K562 (cell line): Measurements from ENCODE around the gene ALKBH3. TPM values are rescaled to one million over a fixed set of nuclear protein-coding genes. Genes with fewer than 3 reads are reported as not detected.

Source experiments
- ATAC-seq: fragments of 200-7000 bp; cut with Tn5 transposase; 3 replicates; pipeline ENCODE4 v1.9.1; 2020; ENCODE audit warnings: moderate library complexity
- BruUV-seq: library from RNA; stranded (reverse); fragments of 400-500 nt; replicated peaks from 2 replicates; lab custom pipeline; 2021; lab: Mats Ljungman, UMichigan
- CTCF ChIA-PET: fragments of 300-600 bp; formaldehyde crosslinking; extraction: SDS; loops from one replicate; lab custom pipeline; 2021; ENCODE audit warnings: low intra/inter-chr PET ratio; lab: Yijun Ruan, JAX
- POLR2A ChIA-PET: fragments of 300-600, 350-650 bp; sonication (Branson Sonifier 250); formaldehyde crosslinking; extraction: SDS; loops from one replicate; lab custom pipeline; 2021; ENCODE audit warnings: antibody characterized with exemption, inconsistent platforms; lab: Yijun Ruan, JAX
- DNase-seq, 4 experiments: peaks; one replicate each; pipeline versions ENCODE4 v3.0.0 to v3.0.0-alpha.2; 2011 to 2018; ENCODE audit warnings: low spot score in 3 of 4, mixed read lengths in 3 of 4; ENCODE audit errors: extremely low read depth in 1 of 4
- FAIRE-seq: peaks from 2 replicates; lab custom pipeline; 2011; peaks lifted over from hg19 to GRCh38; lab: Jason Lieb, UNC
- H2AFZ ChIP-seq: 2 replicates; pipeline ENCODE4 v1.6.0; 2011; ENCODE audit warnings: low read depth, low read length, control low read depth, inconsistent platforms
- H3K27ac ChIP-seq: fragments of 200-600 bp; 3 replicates; pipeline ENCODE4 v1.8.0; 2011; ENCODE audit warnings: low read depth, mild to moderate bottlenecking, control low read depth, inconsistent platforms, low read length, moderate library complexity, mixed read lengths; ENCODE audit errors: extremely low read depth
- H3K27me3 ChIP-seq, 2 experiments: fragments of 300-600 bp in 1 of 2; 2 replicates in 1 of 2; 3 replicates in 1 of 2; pipeline versions ENCODE4 v1.6.0 to v1.8.0; 2011; ENCODE audit warnings: inconsistent platforms in 2 of 2, low read length in 2 of 2, mild to moderate bottlenecking in 1 of 2, mixed read lengths in 1 of 2, moderate library complexity in 1 of 2; ENCODE audit not compliant: control insufficient read depth in 2 of 2, insufficient read depth in 2 of 2
- H3K36me3 ChIP-seq: fragments of 300-600 bp; 3 replicates; pipeline ENCODE4 v1.8.0; 2011; ENCODE audit warnings: mild to moderate bottlenecking, low read length, inconsistent platforms; ENCODE audit not compliant: control insufficient read depth, insufficient read depth
- H3K4me1 ChIP-seq, 2 experiments: fragments of 200-600 bp in 1 of 2; replicated peaks in 1 of 2; 2 replicates in 1 of 2; 3 replicates in 1 of 2; pipeline versions ENCODE4 v1.5.1 to v1.8.0; 2011; ENCODE audit warnings: inconsistent platforms in 2 of 2, low read length in 2 of 2, mild to moderate bottlenecking in 1 of 2, mixed read lengths in 1 of 2, moderate library complexity in 1 of 2; ENCODE audit not compliant: control insufficient read depth in 2 of 2, insufficient read depth in 2 of 2
- H3K4me2 ChIP-seq: 2 replicates; pipeline ENCODE4 v1.6.1; 2011; ENCODE audit warnings: low read length, control low read depth, inconsistent platforms, mixed read lengths; ENCODE audit not compliant: insufficient read depth
- H3K4me3 ChIP-seq: fragments of 200-600 bp; sonication (generic), shearing (Covaris generic); 2 replicates; pipeline ENCODE4 v1.5.1; 2016; ENCODE audit warnings: control low read depth, inconsistent platforms
- H3K79me2 ChIP-seq: fragments of 200-600 bp; 3 replicates; pipeline ENCODE4 v1.8.0; 2011; ENCODE audit warnings: low read length, inconsistent platforms; ENCODE audit not compliant: control insufficient read depth, insufficient read depth
- H3K9ac ChIP-seq, 2 experiments: 2 replicates each; pipeline versions ENCODE4 v1.6.0 to v1.6.1; 2011; ENCODE audit warnings: low read depth in 2 of 2, low read length in 2 of 2, control low read depth in 1 of 2, inconsistent platforms in 1 of 2, mild to moderate bottlenecking in 1 of 2, mixed read lengths in 1 of 2; ENCODE audit not compliant: insufficient read depth in 1 of 2
- H3K9me1 ChIP-seq: one replicate; pipeline ENCODE4 v1.6.0; 2011; ENCODE audit warnings: inconsistent platforms, mild to moderate bottlenecking, low read length, moderate library complexity; ENCODE audit not compliant: control insufficient read depth, insufficient read depth
- H3K9me3 ChIP-seq: replicated peaks from 2 replicates; pipeline ENCODE4 v1.5.1; 2011; ENCODE audit warnings: low read depth, low read length, inconsistent platforms; ENCODE audit not compliant: control insufficient read depth, insufficient read depth
- H4K20me1 ChIP-seq: replicated peaks from 2 replicates; pipeline ENCODE4 v1.6.1; 2011; ENCODE audit warnings: low read length, inconsistent platforms, mixed read lengths; ENCODE audit not compliant: control insufficient read depth, insufficient read depth
- ATF3 ChIP-seq, 2 experiments: fragments of 450-650 bp in 1 of 2; sonication (generic) in 1 of 2; formaldehyde crosslinking in 1 of 2; IDR thresholded peaks in 1 of 2; conservative IDR thresholded peaks in 1 of 2; 2 replicates each; pipeline versions ENCODE4 v1.6.1 to v1.8.1; 2016 to 2023; ENCODE audit warnings: mild to moderate bottlenecking in 2 of 2, moderate library complexity in 2 of 2, inconsistent platforms in 1 of 2, missing genetic modification reagents in 1 of 2
- EZH2 ChIP-seq: IDR thresholded peaks from 2 replicates; pipeline ENCODE4 v1.6.1; 2012; ENCODE audit warnings: low read depth, mild to moderate bottlenecking, inconsistent platforms, low read length, borderline replicate concordance
- JUND ChIP-seq, 2 experiments: IDR thresholded peaks; 2 replicates in 1 of 2; 3 replicates in 1 of 2; pipeline ENCODE4 v1.6.1; 2011; ENCODE audit warnings: borderline replicate concordance in 2 of 2, low read depth in 2 of 2, low read length in 2 of 2, improper control_type of control experiment in 1 of 2, missing biosample characterization in 1 of 2, missing genetic modification characterization in 1 of 2, missing genetic modification reagents in 1 of 2
- MTF1 ChIP-seq: fragments of 250-450 bp; sonication (Bioruptor Pico); IDR thresholded peaks from 2 replicates; pipeline ENCODE4 v1.9.0; 2021; ENCODE audit warnings: moderate library complexity, mild to moderate bottlenecking, inconsistent platforms, borderline replicate concordance
- ZBTB40 ChIP-seq, 2 experiments: fragments of 450-650 bp in 1 of 2; sonication (generic) in 1 of 2; formaldehyde crosslinking in 1 of 2; IDR thresholded peaks; 2 replicates each; pipeline versions ENCODE4 v1.7.1 to v1.9.0; 2016 to 2022; ENCODE audit warnings: inconsistent platforms in 1 of 2, mild to moderate bottlenecking in 1 of 2, missing genetic modification reagents in 1 of 2
- ZNF184 ChIP-seq: sonication (generic); formaldehyde crosslinking; IDR thresholded peaks from 2 replicates; pipeline ENCODE4 v1.5.0; 2020; ENCODE audit warnings: missing genetic modification reagents
- ZNF354B ChIP-seq: fragments of 250-450 bp; sonication (Bioruptor Pico); IDR thresholded peaks from 2 replicates; pipeline ENCODE4 v1.4.0; 2020
- WGBS: fragments of 100-300 bp; shearing (Covaris generic); methylation state at CpG from one replicate; pipeline ENCODE4 v1.1.6; 2016; ENCODE audit warnings: low coverage, mixed read lengths; ENCODE audit not compliant: insufficient coverage; ENCODE audit errors: missing lambda C conversion rate; 5-methylcytosine and 5-hydroxymethylcytosine counted together
- in situ Hi-C: fragments of 300-500 bp; cut with MboI; formaldehyde crosslinking; loops from 4 replicates; pipeline ENCODE4 v1.15.0; 2018; ENCODE audit warnings: inconsistent platforms, mixed read lengths
- intact Hi-C: fragments of 100-400 bp; cut with micrococcal nuclease; formaldehyde crosslinking; loops from 2 replicates; pipeline ENCODE4 v1.14.2; 2022
- polyA plus RNA-seq, 8 experiments: library from polyadenylated mRNA; depleted of rRNA in 4 of 8; stranded (reverse) in 5 of 8; unstranded in 3 of 8; fragments of >200 nt; fragmentation: Nextera tagmentation in 2 of 8; fragmentation: Illumina TruSeq in 1 of 8; extraction: Ambion mirVana in 2 of 8; extraction: Trizol in 1 of 8; gene quantifications; 2 replicates each; pipeline versions ENCODE4 v1.2.1 to v1.2.3, GENCODE V29; 2011 to 2014; ENCODE audit warnings: inconsistent platforms in 1 of 8, missing spikeins in 1 of 8
- total RNA-seq, 7 experiments: library from RNA; depleted of rRNA in 6 of 7; stranded (reverse); fragments of >200 nt in 6 of 7; fragmentation: Illumina TruSeq in 2 of 7; extraction: Trizol in 2 of 7; gene quantifications; 2 replicates each; pipeline versions ENCODE4 v1.2.1 to v1.2.3, GENCODE V29; 2011 to 2021; ENCODE audit warnings: low replicate concordance in 1 of 7

ALKBH3 gene
- total and polyA plus RNA-seq, 9 of the 15 experiments (the other 6 are each of a cell fraction or from before 2014, with no cell fraction given): 16.0 to 49.9 (median 36.5) TPM

- intact Hi-C loops: no loop called here
- TF ChIP-seq ZBTB40 (IDR thresholded peaks at IDR 0.05): no peak
- TF ChIP-seq ZBTB40 (CRISPR knock-in tag; IDR thresholded peaks at IDR 0.05): no peak
- TF ChIP-seq ZNF184: no peak
- peak; percentile 60 for TF ChIP-seq ATF3 (IDR thresholded peaks at IDR 0.05)
- no peak for TF ChIP-seq ATF3 (CRISPR knock-in tag; conservative IDR thresholded peaks at IDR 0.05)
- no peak for TF ChIP-seq MTF1 (CRISPR knock-in tag)
- TF ChIP-seq JUND (IDR thresholded peaks at IDR 0.05; ENCODE audit: borderline replicate concordance, low read depth, low read length): no peak
- 0 out of 3 replicates have a peak, but pooled peaks have one; percentile 24 for TF ChIP-seq JUND (tag; IDR thresholded peaks at IDR 0.05; ENCODE audit: borderline replicate concordance, low read depth, low read length)
- TF ChIP-seq ZNF354B (CRISPR knock-in tag): no peak
- TF ChIP-seq EZH2: no peak
Measured at GRCh38 chr11:43923406-43924111, 42.9 kb downstream of the ALKBH3 start.

More at GRCh38 chr11:43923406-43924111, 42.9 kb downstream of the ALKBH3 start:
- peaks cover 10 to 25% of the 10 kb centered on the region in 2 experiments; a peak in 4 of 5 replicates for H3K4me1 ChIP-seq
- H2AFZ ChIP-seq: no peak overlapping the region
- H3K79me2 ChIP-seq: no peaks in the 10 kb centered on the region
- ATAC-seq (no peak), FAIRE-seq (no peak), DNase-seq (no peak)
- 0 out of 5 replicates have a peak, but pooled peaks cover 0 to 1% of the 10 kb centered on the region in 2 experiments for H3K27me3 ChIP-seq
- H3K9me1 ChIP-seq: no peaks in the 10 kb centered on the region
- H4K20me1 ChIP-seq: no peaks in the 10 kb centered on the region
- ChIA-PET CTCF (no interaction called here), POLR2A (interaction anchor here (0.6 to 1.4 kb wide), 6 partner anchors 9 to 24 kb away, joined by 3 to 7 read pairs (median 3); partner anchors contain the start of gene C11orf96)
- no peak overlapping the region for H3K4me2 ChIP-seq
- 39% methylated on average over 8 of the region's 8 CpGs for WGBS
- peaks cover 21% of the 10 kb centered on the region; the same call in 2 of the 3 replicates for H3K36me3 ChIP-seq
- H3K27ac ChIP-seq: no peak overlapping the region
- BruUV-seq: no TSS peak
- no peak overlapping the region for H3K9ac ChIP-seq
- no peaks in the 10 kb centered on the region for H3K9me3 ChIP-seq
- H3K4me3 ChIP-seq: no peak overlapping the region
- in situ Hi-C loops: no loop called here
